KOPT-K1 (cell line): ENCODE data around the gene CD276.

ENCODE experiments used
- H3K27ac ChIP-seq: fragments of 200-600 bp; sonication (generic); 2 replicates; pipeline ENCODE4 v1.5.1; 2016; ENCODE audit warnings: antibody characterized with exemption, mild to moderate bottlenecking, low read depth, low read length; ENCODE audit not compliant: poor library complexity, severe bottlenecking
- H3K36me3 ChIP-seq: fragments of 200-600 bp; sonication (generic); 2 replicates; pipeline ENCODE4 v1.5.1; 2017; ENCODE audit warnings: antibody characterized with exemption, mild to moderate bottlenecking, low read length, moderate library complexity; ENCODE audit not compliant: insufficient read depth
- H3K9me3 ChIP-seq: fragments of 200-600 bp; sonication (generic); 2 replicates; pipeline ENCODE4 v1.5.1; 2017; ENCODE audit warnings: antibody characterized with exemption, low read length, mild to moderate bottlenecking; ENCODE audit not compliant: insufficient read depth, poor library complexity, severe bottlenecking

Gene CD276

GRCh38 chr15:73679964-73680363 is 4.2 kb upstream of the CD276 start:
- H3K27ac ChIP-seq, result no peak overlapping the region
- no peaks in the 10 kb centered on the region for H3K9me3 ChIP-seq
- H3K36me3 ChIP-seq, result no peaks in the 10 kb centered on the region

DNA sequence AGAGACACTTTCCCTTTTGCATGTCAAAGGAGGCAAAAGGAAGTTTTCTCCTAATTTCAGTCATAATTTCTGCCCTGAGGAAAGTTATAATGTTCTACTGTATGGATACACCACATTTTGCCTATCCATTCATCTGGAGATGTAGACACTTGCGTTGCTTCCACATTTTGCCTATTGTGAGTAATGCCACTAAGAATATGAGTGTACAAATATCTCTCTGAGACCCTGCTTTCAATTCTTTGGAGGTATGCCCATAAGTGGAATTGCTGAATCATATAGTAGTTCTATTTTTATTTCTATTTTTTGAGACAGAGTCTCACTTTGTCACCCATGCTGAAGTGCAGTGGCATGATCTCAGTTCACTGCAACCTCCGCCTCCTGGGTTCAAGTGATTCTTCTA is 3.6 kb upstream of the CD276 start:
- no peaks in the 10 kb centered on the region for H3K36me3 ChIP-seq
- H3K9me3 ChIP-seq, result no peaks in the 10 kb centered on the region
- no peak overlapping the region for H3K27ac ChIP-seq

- Histone ChIP-seq H3K36me3 (no peaks in the 10 kb centered on the region), H3K27ac (no peak overlapping the region), H3K9me3 (no peaks in the 10 kb centered on the region)
Observed at GRCh38 chr15:73681063-73681462, 3.1 kb upstream of the CD276 start.

- no peaks in the 10 kb centered on the region for H3K9me3 ChIP-seq
- no peak overlapping the region for H3K27ac ChIP-seq
- H3K36me3 ChIP-seq, result no peaks in the 10 kb centered on the region
Observed at GRCh38 chr15:73681856-73682599, 2.2 kb upstream of the CD276 start.

DNA sequence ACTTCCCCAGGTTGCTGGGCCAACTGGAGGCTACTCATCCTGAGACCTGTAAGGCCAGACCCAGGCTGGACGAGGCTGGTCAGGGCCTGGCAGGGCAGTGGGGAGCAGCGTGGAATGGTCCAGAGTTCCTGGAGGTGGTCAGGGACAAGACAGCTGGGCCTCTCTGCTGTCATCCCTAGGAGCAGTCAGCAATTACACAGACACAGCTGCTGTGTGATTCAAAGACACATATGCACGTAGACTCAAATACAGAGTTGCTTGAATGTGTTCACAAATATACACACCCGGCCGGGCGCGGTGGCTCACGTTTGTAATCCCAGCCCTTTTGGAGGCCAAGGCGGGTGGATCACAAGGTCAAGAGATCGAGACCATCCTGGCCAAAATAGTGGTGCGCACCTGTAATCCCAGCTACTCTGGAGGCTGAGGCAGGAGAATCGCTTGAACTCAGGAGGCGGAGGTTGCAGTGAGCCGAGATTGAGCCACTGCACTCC is 1.5 kb upstream of the CD276 start:
- no peaks in the 10 kb centered on the region for H3K36me3 ChIP-seq
- H3K9me3 ChIP-seq, result no peaks in the 10 kb centered on the region
- no peak overlapping the region for H3K27ac ChIP-seq

- no peaks in the 10 kb centered on the region for H3K36me3 ChIP-seq
- no peak overlapping the region for H3K27ac ChIP-seq
- H3K9me3 ChIP-seq, result no peaks in the 10 kb centered on the region
Observed at GRCh38 chr15:73683257-73683776, 866 bp upstream of the CD276 start.

- Histone ChIP-seq H3K9me3 (no peaks in the 10 kb centered on the region), H3K27ac (no peak overlapping the region), H3K36me3 (no peaks in the 10 kb centered on the region)
Observed at GRCh38 chr15:73684581-73685455, 635 bp downstream of the CD276 start.

DNA sequence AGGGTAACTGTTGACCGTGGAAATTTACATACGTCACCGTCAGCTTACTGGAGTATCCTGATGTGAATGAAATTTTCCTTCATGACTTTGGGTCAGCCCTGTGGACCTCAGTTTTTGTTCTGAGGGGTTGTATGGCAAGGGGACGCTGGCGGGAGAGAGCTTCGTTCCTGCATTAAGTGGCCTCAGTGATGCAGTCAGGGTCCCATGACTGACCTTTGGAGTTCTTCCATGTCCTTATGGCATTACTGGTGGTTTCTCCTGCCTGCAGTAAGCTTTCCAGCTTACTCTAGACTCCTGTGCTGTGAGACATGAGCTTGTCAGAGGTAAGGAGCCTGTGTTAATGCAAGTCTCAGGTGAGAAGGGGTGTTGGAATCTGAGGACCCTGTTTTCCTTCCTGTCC is 1.8 kb downstream of the CD276 start:
- no peak overlapping the region for H3K27ac ChIP-seq
- H3K36me3 ChIP-seq, result no peaks in the 10 kb centered on the region
- no peaks in the 10 kb centered on the region for H3K9me3 ChIP-seq

GRCh38 chr15:73686781-73687256 is 2.6 kb downstream of the CD276 start:
- Histone ChIP-seq H3K9me3 (no peaks in the 10 kb centered on the region), H3K36me3 (no peaks in the 10 kb centered on the region), H3K27ac (no peak overlapping the region)

DNA sequence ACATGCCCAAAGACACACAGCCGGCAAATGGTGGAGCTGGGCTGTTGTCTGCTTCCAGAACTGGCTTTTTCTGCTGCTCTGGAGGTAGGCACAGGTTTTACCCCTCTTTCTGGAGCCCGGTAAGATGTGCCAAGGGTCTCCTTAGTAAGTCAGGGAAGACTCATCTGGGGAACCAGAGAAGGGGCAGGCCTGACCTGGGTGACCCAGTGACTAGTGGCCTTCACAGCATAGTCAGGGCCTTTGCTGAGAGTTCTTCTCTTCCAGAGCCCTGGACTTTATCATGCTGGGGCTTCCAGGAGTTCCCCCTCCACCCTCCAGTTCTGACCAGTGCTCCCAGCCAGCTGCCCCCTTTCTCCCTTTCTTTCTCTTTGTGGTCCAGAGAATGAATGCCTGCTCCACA is 3.2 kb downstream of the CD276 start:
- H3K27ac ChIP-seq, result no peak overlapping the region
- H3K9me3 ChIP-seq, result no peaks in the 10 kb centered on the region
- H3K36me3 ChIP-seq, result no peaks in the 10 kb centered on the region

GRCh38 chr15:73688455-73688854 is 4.3 kb downstream of the CD276 start:
- Histone ChIP-seq H3K27ac (no peak overlapping the region), H3K36me3 (no peaks in the 10 kb centered on the region), H3K9me3 (no peaks in the 10 kb centered on the region)

DNA sequence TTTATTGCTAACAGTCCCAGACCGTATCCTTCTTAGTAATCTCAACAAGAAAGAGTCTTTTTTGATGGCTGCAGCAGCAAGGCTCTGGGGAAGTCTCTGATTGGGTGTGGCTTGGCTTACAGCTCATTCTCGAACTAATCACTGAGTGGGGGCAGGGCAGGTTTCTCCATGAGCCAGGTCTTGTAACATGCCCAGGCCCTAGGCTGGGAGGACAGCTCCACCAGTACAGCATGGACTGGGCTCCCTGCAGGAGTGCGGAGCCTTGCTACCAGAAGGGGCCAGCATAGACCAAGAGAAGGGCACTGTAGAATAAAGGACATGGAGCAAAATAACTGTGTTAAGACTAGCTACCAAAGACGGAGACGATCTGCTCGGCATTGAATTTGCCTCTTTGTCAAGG is 7.2 kb downstream of the CD276 start:
- Histone ChIP-seq H3K9me3 (no peaks in the 10 kb centered on the region), H3K27ac (no peak overlapping the region), H3K36me3 (no peaks in the 10 kb centered on the region)

- Histone ChIP-seq H3K36me3 (no peaks in the 10 kb centered on the region), H3K9me3 (no peaks in the 10 kb centered on the region), H3K27ac (no peak overlapping the region)
Observed at GRCh38 chr15:73694419-73694818, 10.2 kb downstream of the CD276 start.

DNA sequence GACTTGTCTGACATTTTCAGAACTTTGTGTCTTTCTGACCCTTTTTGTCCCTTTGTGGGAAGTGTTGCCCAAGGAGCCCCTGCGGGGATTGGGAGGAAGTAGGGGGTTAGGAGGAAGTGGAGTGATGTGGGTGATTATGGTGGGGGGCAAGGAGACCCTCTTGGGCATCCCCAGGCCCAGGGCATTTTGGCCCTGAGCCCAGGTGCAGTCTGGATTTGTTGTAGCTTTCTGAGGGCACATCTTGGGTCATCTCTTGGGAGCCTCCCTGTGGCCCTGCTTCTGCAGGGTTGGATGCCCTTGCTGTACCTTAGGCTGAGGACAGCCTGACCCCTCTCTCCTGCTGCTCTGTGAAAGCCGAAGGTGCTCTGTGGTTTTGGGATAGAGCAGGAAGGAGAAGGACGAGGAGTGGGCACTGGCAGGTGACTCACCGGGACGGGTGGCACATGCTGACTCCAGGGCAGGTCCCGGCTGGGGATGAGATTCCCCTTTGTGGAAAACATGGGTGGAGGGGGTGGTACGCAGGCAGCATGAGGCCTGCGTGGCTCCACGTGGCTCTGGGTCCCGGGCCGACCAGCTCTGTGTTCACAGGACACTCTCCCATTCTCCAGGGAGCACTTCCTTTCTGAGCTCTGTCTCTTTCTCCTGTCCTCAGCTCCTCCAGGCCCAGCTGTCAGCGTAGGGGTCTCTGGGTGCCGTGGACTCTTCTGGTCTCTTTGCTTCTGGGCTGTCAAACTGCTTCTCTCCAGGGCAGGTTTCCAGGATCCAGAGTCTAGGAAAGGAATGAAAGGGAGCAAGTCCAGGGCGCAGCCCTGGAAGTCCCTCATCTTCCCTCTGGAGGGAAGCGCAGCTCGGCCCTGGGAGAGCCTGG is 11.8 kb downstream of the CD276 start:
- Histone ChIP-seq H3K36me3 (no peaks in the 10 kb centered on the region), H3K9me3 (no peaks in the 10 kb centered on the region), H3K27ac (no peak overlapping the region)

DNA sequence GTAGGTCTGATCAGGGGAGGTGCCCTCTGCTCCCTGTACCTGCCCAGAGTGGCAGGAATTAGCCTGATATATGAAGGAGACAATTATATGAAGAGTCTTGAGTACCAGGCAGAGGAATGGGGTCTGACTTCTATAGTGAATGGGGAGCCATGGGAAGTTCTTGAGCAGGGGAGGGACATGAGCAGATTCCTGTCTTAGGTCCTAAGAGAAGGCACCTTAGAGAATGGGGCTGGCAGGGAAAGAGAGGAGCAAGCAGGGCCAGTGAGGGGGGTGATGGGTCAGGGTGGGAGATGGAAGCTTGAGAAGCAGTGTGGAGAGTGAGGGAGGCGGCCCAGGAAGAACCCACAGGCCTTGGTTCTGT is 12.4 kb downstream of the CD276 start:
- Histone ChIP-seq H3K9me3 (no peaks in the 10 kb centered on the region), H3K36me3 (no peaks in the 10 kb centered on the region), H3K27ac (no peak overlapping the region)
